GM12865 (cell line): ENCODE measurements around the gene FXYD6.
A peak's percentile ranks its signal among the peaks of the same experiment; 100 is the strongest.

Source experiments
- DNase-seq: peaks from one replicate; pipeline ENCODE4 v3.0.0; 2010; ENCODE audit warnings: low read depth
- H3K4me3 ChIP-seq: 2 replicates; pipeline ENCODE4 v1.5.1; 2011; ENCODE audit warnings: mild to moderate bottlenecking, low read depth, low read length, control low read depth
- CTCF ChIP-seq: IDR thresholded peaks from 2 replicates; pipeline ENCODE4 v1.5.1; 2011; ENCODE audit warnings: low read length, control low read depth, low read depth, inconsistent platforms; ENCODE audit not compliant: insufficient read depth; ENCODE audit errors: missing control alignments

Gene FXYD6

GRCh38 chr11:117921456-117921855, 45.0 kb upstream of the FXYD6 start:
- no peak for DNase-seq
- H3K4me3 ChIP-seq, result no peak overlapping the region
- no peak for TF ChIP-seq CTCF

- TF ChIP-seq CTCF, result no peak
- DNase-seq, result peak; percentile 32
- no peak overlapping the region for H3K4me3 ChIP-seq
Observed at GRCh38 chr11:117919781-117920221, 43.3 kb upstream of the FXYD6 start.

- no peak for DNase-seq
- TF ChIP-seq CTCF, result no peak
- no peak overlapping the region for H3K4me3 ChIP-seq
Observed at GRCh38 chr11:117919341-117919740, 42.9 kb upstream of the FXYD6 start.

- DNase-seq, result no peak
- TF ChIP-seq CTCF, result no peak
- H3K4me3 ChIP-seq, result no peak overlapping the region
Observed at GRCh38 chr11:117918366-117919255, 42.2 kb upstream of the FXYD6 start.

- no peak for DNase-seq
- H3K4me3 ChIP-seq, result no peak overlapping the region
- no peak for TF ChIP-seq CTCF
Observed at GRCh38 chr11:117917591-117918151, 41.2 kb upstream of the FXYD6 start.

- DNase-seq, result no peak
- no peak for TF ChIP-seq CTCF
Observed at GRCh38 chr11:117916956-117917355, 40.5 kb upstream of the FXYD6 start.

GRCh38 chr11:117915672-117916235, 39.3 kb upstream of the FXYD6 start:
- no peak for TF ChIP-seq CTCF
- no peak for DNase-seq
- H3K4me3 ChIP-seq, result no peak overlapping the region

More at GRCh38 chr11:117916956-117917355, 40.5 kb upstream of the FXYD6 start:
- H3K4me3 ChIP-seq, result no peak overlapping the region
